Measurements from ENCODE around the gene USF2. TPM values are rescaled to one million over a fixed set of nuclear protein-coding genes. Genes with fewer than 3 reads are reported as not detected.
A peak's percentile ranks its signal among the peaks of the same experiment; 100 is the strongest.

Gene USF2
- polyA plus RNA-seq, 4 donors = 74.7 to 127 (median 109) TPM

DNA sequence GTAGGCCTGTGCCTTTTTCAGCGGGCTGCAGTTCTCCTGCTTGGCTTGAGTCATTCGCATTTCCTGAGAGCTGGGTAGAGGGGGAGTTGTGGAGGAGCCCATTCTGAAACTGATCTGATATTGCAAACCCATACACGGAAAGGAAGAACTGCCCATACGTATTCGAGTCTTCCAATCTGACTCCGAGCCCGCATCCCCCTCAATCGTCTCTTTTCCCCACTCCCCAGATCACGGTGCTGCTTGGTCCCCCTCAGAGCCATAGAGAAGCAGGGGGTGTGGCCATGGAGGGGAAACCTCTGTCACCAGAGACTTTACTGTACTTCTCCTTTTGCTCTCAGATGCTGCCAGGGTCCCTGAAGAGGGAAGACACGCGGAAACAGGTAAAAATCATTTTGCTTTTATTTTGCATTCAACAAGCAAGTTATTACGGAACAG is 60.1 kb downstream of the USF2 start, which contains the start of gene CD22:
TSS of gene CD22 (plus strand) at position 337 of the 435 bp plus-strand sequence. CDS start 2,854 bp downstream, outside the sequence.
- 63 to 77% (median 68%) methylated on average over 12 of the region's 12 CpGs for WGBS, 3 donors

DNA sequence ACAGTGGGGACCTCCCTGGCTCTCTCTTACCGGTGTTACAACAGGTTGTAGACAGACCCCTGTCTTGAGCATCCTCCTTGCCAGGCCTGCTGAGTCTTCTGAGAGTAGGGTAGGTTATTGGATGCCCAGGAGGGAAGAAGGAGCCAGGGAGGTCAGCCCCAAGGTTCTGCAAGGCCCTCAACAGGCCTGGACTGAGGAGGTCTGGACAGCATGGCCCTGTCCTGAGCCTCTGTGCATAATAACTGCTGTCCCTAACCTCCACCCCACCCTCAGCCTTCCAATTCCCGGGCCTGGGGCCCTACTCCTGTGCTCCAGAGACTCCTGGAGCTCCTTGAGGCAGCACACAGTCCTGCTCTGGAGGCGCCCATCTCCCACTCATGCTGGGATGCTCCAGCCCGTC is 60.6 kb downstream of the USF2 start:
- DNase-seq (no peak), FAIRE-seq (no peak)
- H3K27ac ChIP-seq (ENCODE audit: low read depth in 1 of 3, low read length in 2 of 3) = no peak overlapping the region
- H3K4me3 ChIP-seq (ENCODE audit: low read depth in 1 of 3, low read length in 3 of 3) = peak overlapping the region in 1 of 3 donors; percentile 22
- peaks cover 0 to 6% (median 3%) of the 10 kb centered on the region in 3 donors for H3K27me3 ChIP-seq (ENCODE audit: control insufficient read depth in 3 of 3, insufficient read depth in 3 of 3, low read length in 3 of 3)
- no peaks in the 10 kb centered on the region for H3K9me3 ChIP-seq (ENCODE audit: control insufficient read depth in 2 of 2, insufficient read depth in 1 of 2, low read depth in 1 of 2, low read length in 1 of 2)
- no peaks in the 10 kb centered on the region for H3K4me1 ChIP-seq (ENCODE audit: control insufficient read depth in 3 of 3, insufficient read depth in 2 of 3, low read depth in 1 of 3, low read length in 2 of 3)
- H3K36me3 ChIP-seq (ENCODE audit: control insufficient read depth in 3 of 3, insufficient read depth in 2 of 3, low read depth in 1 of 3, low read length in 3 of 3) = no peaks in the 10 kb centered on the region
- WGBS, 3 donors = 71 to 75% (median 72%) methylated on average over 4 of the region's 4 CpGs

More for the DNA sequence above, 60.1 kb downstream of the USF2 start, which contains the start of gene CD22:
- H3K9me3 ChIP-seq (ENCODE audit: control insufficient read depth in 2 of 2, insufficient read depth in 1 of 2, low read depth in 1 of 2, low read length in 1 of 2) = no peaks in the 10 kb centered on the region
- no peak for FAIRE-seq
- H3K4me3 ChIP-seq (ENCODE audit: low read depth in 1 of 3, low read length in 3 of 3) = peak within 1 kb of the TSS in 1 of 3 donors; percentile 22
- no peak within 1 kb of the TSS for H3K27ac ChIP-seq (ENCODE audit: low read depth in 1 of 3, low read length in 2 of 3)
- no peaks in the 10 kb centered on the region for H3K36me3 ChIP-seq (ENCODE audit: control insufficient read depth in 3 of 3, insufficient read depth in 2 of 3, low read depth in 1 of 3, low read length in 3 of 3)
- H3K27me3 ChIP-seq (ENCODE audit: control insufficient read depth in 3 of 3, insufficient read depth in 3 of 3, low read length in 3 of 3) = peaks cover 0 to 6% (median 3%) of the 10 kb centered on the region in 3 donors
- DNase-seq = no peak
- no peaks in the 10 kb centered on the region for H3K4me1 ChIP-seq (ENCODE audit: control insufficient read depth in 3 of 3, insufficient read depth in 2 of 3, low read depth in 1 of 3, low read length in 2 of 3)

Other genes starting within 250 kb of the USF2 start
- 10 to 100 TPM in 1 of 4 donors, 1 to 10 TPM in 1, under 1 TPM in 1, not detected in 1; 0.84 to 10.1 (median 2.4) TPM for gene SCN1B, start 238.5 kb upstream of the USF2 start, polyA plus RNA-seq
- 100 to 1,000 TPM in 1 of 4 donors, 1 to 10 TPM in 1, not detected in 2; 1.8 to 481 TPM for gene HPN, start 227.2 kb upstream of the USF2 start, polyA plus RNA-seq
- 100 to 1,000 TPM in 3 of 4 donors, 10 to 100 TPM in 1; 72.7 to 803 (median 118) TPM for gene FXYD3, start 153.1 kb upstream of the USF2 start, polyA plus RNA-seq
- 10 to 100 TPM in 1 of 4 donors, 1 to 10 TPM in 2, under 1 TPM in 1; 0.45 to 14.5 (median 4.1) TPM for gene LGI4, start 133.9 kb upstream of the USF2 start, polyA plus RNA-seq
- 10 to 100 TPM in 2 of 4 donors, 1 to 10 TPM in 1, not detected in 1; 7.3 to 25.4 (median 13.6) TPM for gene FXYD1, start 130.1 kb upstream of the USF2 start, polyA plus RNA-seq
- gene FXYD7, start 125.7 kb upstream of the USF2 start, polyA plus RNA-seq = under 1 TPM in 2 of 4 donors, not detected in 2; 0.24 to 0.38 TPM
- 10 to 100 TPM in 3 of 4 donors, 1 to 10 TPM in 1; 3.4 to 60.5 (median 30.2) TPM for gene FXYD5, start 114.2 kb upstream of the USF2 start, polyA plus RNA-seq
- gene FAM187B, start 40.2 kb upstream of the USF2 start, polyA plus RNA-seq = not detected
- 100 to 1,000 TPM in 2 of 4 donors, 10 to 100 TPM in 2; 51.6 to 136 (median 98.7) TPM for gene LSR, start 20.0 kb upstream of the USF2 start, polyA plus RNA-seq
- under 1 TPM in 2 of 4 donors, not detected in 2; 0.01 to 0.18 TPM for gene HAMP, start 13.6 kb downstream of the USF2 start, polyA plus RNA-seq
- under 1 TPM in 1 of 4 donors, not detected in 3; 0.07 TPM for gene MAG, start 23.2 kb downstream of the USF2 start, polyA plus RNA-seq
- gene CD22, start 60.2 kb downstream of the USF2 start, polyA plus RNA-seq = 1 to 10 TPM in 3 of 4 donors, under 1 TPM in 1; 0.81 to 5.0 (median 2.2) TPM
- under 1 TPM in 2 of 4 donors, not detected in 2; 0.18 to 0.74 TPM for gene FFAR1, start 78.9 kb downstream of the USF2 start, polyA plus RNA-seq
- 1 to 10 TPM in 1 of 4 donors, under 1 TPM in 1, not detected in 2; 0.50 to 1.0 TPM for gene FFAR3, start 89.5 kb downstream of the USF2 start, polyA plus RNA-seq
- under 1 TPM in 2 of 4 donors, not detected in 2; 0.06 to 0.15 TPM for gene GPR42, start 102.1 kb downstream of the USF2 start, polyA plus RNA-seq
- 1 to 10 TPM in 1 of 4 donors, under 1 TPM in 3; 0.54 to 3.7 (median 0.81) TPM for gene FFAR2, start 179.3 kb downstream of the USF2 start, polyA plus RNA-seq
- under 1 TPM in 1 of 4 donors, not detected in 3; 0.37 TPM for gene KRTDAP, start 221.5 kb downstream of the USF2 start, polyA plus RNA-seq
- gene DMKN, start 244.7 kb downstream of the USF2 start, polyA plus RNA-seq = 10 to 100 TPM in 1 of 4 donors, 1 to 10 TPM in 2, not detected in 1; 4.7 to 36.9 (median 7.6) TPM